ENCODE measurements around the gene ACP7. TPM values are rescaled to one million over a fixed set of nuclear protein-coding genes. Genes with fewer than 3 reads are reported as not detected.

Gene ACP7
- total RNA-seq, 1 experiment from 2014 or later: not detected

- BruUV-seq (replicated peaks): no TSS peak
- DNase-seq (ENCODE audit: unreplicated experiment): no peak
- Mint-ChIP-seq H3K4me1 (ENCODE audit: insufficient read depth, unreplicated experiment) (peaks cover 4% of the 10 kb centered on the region), H3K27me3 (ENCODE audit: insufficient read depth, unreplicated experiment) (peaks cover 5% of the 10 kb centered on the region), H3K27ac (ENCODE audit: low read depth, unreplicated experiment) (no peak overlapping the region), H3K9me3 (ENCODE audit: unreplicated experiment) (no peaks in the 10 kb centered on the region), H3K4me3 (ENCODE audit: unreplicated experiment) (no peak overlapping the region), H3K36me3 (ENCODE audit: insufficient read depth, unreplicated experiment) (peaks cover 6% of the 10 kb centered on the region)
- TF ChIP-seq, protein P1, sequence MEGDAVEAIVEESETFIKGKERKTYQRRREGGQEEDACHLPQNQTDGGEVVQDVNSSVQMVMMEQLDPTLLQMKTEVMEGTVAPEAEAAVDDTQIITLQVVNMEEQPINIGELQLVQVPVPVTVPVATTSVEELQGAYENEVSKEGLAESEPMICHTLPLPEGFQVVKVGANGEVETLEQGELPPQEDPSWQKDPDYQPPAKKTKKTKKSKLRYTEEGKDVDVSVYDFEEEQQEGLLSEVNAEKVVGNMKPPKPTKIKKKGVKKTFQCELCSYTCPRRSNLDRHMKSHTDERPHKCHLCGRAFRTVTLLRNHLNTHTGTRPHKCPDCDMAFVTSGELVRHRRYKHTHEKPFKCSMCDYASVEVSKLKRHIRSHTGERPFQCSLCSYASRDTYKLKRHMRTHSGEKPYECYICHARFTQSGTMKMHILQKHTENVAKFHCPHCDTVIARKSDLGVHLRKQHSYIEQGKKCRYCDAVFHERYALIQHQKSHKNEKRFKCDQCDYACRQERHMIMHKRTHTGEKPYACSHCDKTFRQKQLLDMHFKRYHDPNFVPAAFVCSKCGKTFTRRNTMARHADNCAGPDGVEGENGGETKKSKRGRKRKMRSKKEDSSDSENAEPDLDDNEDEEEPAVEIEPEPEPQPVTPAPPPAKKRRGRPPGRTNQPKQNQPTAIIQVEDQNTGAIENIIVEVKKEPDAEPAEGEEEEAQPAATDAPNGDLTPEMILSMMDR (IDR thresholded peaks at IDR 0.05; ENCODE audit: unreplicated experiment): no peak
- intact Hi-C loops (cut with micrococcal nuclease): no loop called here
- CTCF ChIA-PET: interaction anchor here (0.6 to 6.4 kb wide), 3 partner anchors 12 to 178 kb away, joined by 3 to 36 read pairs (median 3); no protein-coding TSS in a partner anchor
- POLR2A ChIA-PET: no interaction called here
These were observed 14.4 kb downstream of the ACP7 start for GRCh38 chr19:39098365-39099269.

DNA sequence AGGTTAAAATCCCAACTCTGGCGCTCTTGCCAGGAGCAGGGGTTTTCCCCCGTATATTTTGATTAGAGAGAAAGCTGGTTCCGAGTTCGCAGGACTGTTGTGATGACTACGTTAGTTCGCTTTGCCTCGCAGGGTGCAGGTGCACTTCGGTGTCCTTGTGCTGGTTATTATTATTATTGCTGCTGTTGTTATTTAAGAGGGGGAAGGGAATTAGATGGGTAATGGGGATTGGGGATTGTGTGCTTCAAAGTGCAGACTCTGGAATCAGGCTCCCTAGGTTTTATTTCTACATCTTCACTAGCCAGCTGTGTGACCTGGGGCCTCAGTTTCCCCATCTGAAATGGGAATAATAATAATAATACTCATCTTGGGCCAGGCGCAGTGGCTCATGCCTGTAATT is 15.2 kb downstream of the ACP7 start:
- H3K27me3 Mint-ChIP-seq (ENCODE audit: insufficient read depth, unreplicated experiment): no peaks in the 10 kb centered on the region
- no peak overlapping the region for H3K27ac Mint-ChIP-seq (ENCODE audit: low read depth, unreplicated experiment)
- POLR2A ChIA-PET: no interaction called here
- CTCF ChIA-PET: interaction anchor here (0.6 to 6.4 kb wide), 2 partner anchors 12 to 32 kb away, joined by 3 to 36 read pairs; no protein-coding TSS in a partner anchor
- DNase-seq (ENCODE audit: unreplicated experiment): no peak
- H3K9me3 Mint-ChIP-seq (ENCODE audit: unreplicated experiment): no peaks in the 10 kb centered on the region
- H3K4me3 Mint-ChIP-seq (ENCODE audit: unreplicated experiment): no peak overlapping the region
- H3K36me3 Mint-ChIP-seq (ENCODE audit: insufficient read depth, unreplicated experiment): peaks cover 6% of the 10 kb centered on the region
- TF ChIP-seq, protein P1 (IDR thresholded peaks at IDR 0.05; ENCODE audit: unreplicated experiment): no peak
- no peaks in the 10 kb centered on the region for H3K4me1 Mint-ChIP-seq (ENCODE audit: insufficient read depth, unreplicated experiment)
- intact Hi-C loops (cut with micrococcal nuclease): no loop called here
- BruUV-seq (replicated peaks): no TSS peak

- TF ChIP-seq, protein P1 (IDR thresholded peaks at IDR 0.05; ENCODE audit: unreplicated experiment): no peak
- Mint-ChIP-seq H3K4me1 (ENCODE audit: insufficient read depth, unreplicated experiment) (no peaks in the 10 kb centered on the region), H3K27me3 (ENCODE audit: insufficient read depth, unreplicated experiment) (no peaks in the 10 kb centered on the region), H3K9me3 (ENCODE audit: unreplicated experiment) (no peaks in the 10 kb centered on the region), H3K36me3 (ENCODE audit: insufficient read depth, unreplicated experiment) (peaks cover 6% of the 10 kb centered on the region), H3K4me3 (ENCODE audit: unreplicated experiment) (no peak overlapping the region), H3K27ac (ENCODE audit: low read depth, unreplicated experiment) (no peak overlapping the region)
- intact Hi-C loops (cut with micrococcal nuclease): no loop called here
- CTCF ChIA-PET: interaction anchor here (0.6 to 6.4 kb wide), 2 partner anchors 10 to 12 kb away, joined by 3 to 36 read pairs; no protein-coding TSS in a partner anchor
- POLR2A ChIA-PET: no interaction called here
- BruUV-seq (replicated peaks): no TSS peak
- no peak for DNase-seq (ENCODE audit: unreplicated experiment)
These were observed 16.5 kb downstream of the ACP7 start for GRCh38 chr19:39100500-39101166.

DNA sequence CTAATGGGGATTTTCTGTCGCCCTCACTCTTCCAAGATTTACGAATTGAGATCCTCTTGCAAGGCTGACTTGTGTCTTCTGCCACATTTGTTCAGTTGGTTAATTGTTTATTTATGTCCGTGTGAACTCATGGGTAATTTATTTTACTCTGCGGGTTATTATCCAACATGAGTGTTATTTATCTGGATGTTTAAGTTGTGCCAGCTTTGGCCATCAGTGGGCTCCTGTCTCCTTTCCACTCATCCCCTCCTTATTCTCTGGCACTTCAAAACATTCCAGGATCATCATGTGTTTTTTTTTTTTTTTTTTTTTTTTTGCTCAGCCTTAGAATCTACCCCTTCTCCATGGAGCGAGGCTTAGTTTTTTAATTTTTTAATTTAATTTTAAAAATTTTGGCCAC is 19.0 kb downstream of the ACP7 start:
- POLR2A ChIA-PET: no interaction called here
- Mint-ChIP-seq H3K36me3 (ENCODE audit: insufficient read depth, unreplicated experiment) (peaks cover 6% of the 10 kb centered on the region), H3K27me3 (ENCODE audit: insufficient read depth, unreplicated experiment) (no peaks in the 10 kb centered on the region), H3K4me1 (ENCODE audit: insufficient read depth, unreplicated experiment) (no peaks in the 10 kb centered on the region), H3K9me3 (ENCODE audit: unreplicated experiment) (no peaks in the 10 kb centered on the region), H3K27ac (ENCODE audit: low read depth, unreplicated experiment) (no peak overlapping the region), H3K4me3 (ENCODE audit: unreplicated experiment) (no peak overlapping the region)
- TF ChIP-seq, protein P1 (IDR thresholded peaks at IDR 0.05; ENCODE audit: unreplicated experiment): no peak
- no peak for DNase-seq (ENCODE audit: unreplicated experiment)
- intact Hi-C loops (cut with micrococcal nuclease): no loop called here
- BruUV-seq (replicated peaks): no TSS peak
- CTCF ChIA-PET: no interaction called here
